ENCODE measurements around the gene ADRB1.

GRCh38 chr10:114029655-114030054 lies 14.0 kb upstream of the ADRB1 start:
- TF ChIP-seq EP300 (IDR thresholded peaks at IDR 0.05) (no peak), POLR2AphosphoS5 (IDR thresholded peaks at IDR 0.05) (no peak), CTCF (IDR thresholded peaks at IDR 0.05) (no peak)

Measured in gastroesophageal sphincter (tissue), 3 donors.